ENCODE data around the gene TRPM2. TPM values are rescaled to one million over a fixed set of nuclear protein-coding genes. Genes with fewer than 3 reads are reported as not detected.
A peak's percentile ranks its signal among the peaks of the same experiment; 100 is the strongest.

TRPM2 gene
- 0.76 and 0.89 TPM in 2 replicates for total RNA-seq (2014; rRNA removed; shearing (Covaris generic))

- no peak for DNase-seq (ENCODE audit: low spot score)
Observed at GRCh38 chr21:44353191-44353970, at the start of gene TRPM2. Gene TRPM2, plus strand, starts transcription at chr21:44353621. Its CDS starts 80 bp downstream, at chr21:44353701.

GRCh38 chr21:44304011-44304616, 49.3 kb upstream of the TRPM2 start:
- DNase-seq (ENCODE audit: low spot score) = no peak

- DNase-seq (ENCODE audit: low spot score) = peak; percentile 47
Observed at GRCh38 chr21:44304877-44305293, 48.5 kb upstream of the TRPM2 start.

DNA sequence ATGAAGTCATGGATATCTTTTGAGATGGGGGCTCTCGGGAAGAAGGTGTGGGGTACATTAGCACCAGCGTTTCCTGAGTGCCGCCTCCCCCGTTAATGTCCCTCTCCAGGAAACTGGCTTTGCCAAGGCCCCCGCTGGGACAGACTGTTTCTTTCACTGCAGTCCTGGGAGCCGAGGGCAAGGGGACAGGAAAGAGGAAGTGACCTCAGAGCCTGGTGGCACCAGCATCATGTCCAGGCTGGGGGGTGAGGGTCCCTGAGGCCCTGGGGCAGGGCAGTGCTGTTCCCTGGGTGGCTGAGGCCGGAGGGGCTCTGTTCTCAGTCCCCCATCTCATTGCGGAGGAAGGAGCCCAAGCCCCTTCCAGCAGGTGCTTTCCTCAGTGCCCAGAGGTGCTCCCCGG, 47.7 kb upstream of the TRPM2 start:
- no peak for DNase-seq (ENCODE audit: low spot score)

DNA sequence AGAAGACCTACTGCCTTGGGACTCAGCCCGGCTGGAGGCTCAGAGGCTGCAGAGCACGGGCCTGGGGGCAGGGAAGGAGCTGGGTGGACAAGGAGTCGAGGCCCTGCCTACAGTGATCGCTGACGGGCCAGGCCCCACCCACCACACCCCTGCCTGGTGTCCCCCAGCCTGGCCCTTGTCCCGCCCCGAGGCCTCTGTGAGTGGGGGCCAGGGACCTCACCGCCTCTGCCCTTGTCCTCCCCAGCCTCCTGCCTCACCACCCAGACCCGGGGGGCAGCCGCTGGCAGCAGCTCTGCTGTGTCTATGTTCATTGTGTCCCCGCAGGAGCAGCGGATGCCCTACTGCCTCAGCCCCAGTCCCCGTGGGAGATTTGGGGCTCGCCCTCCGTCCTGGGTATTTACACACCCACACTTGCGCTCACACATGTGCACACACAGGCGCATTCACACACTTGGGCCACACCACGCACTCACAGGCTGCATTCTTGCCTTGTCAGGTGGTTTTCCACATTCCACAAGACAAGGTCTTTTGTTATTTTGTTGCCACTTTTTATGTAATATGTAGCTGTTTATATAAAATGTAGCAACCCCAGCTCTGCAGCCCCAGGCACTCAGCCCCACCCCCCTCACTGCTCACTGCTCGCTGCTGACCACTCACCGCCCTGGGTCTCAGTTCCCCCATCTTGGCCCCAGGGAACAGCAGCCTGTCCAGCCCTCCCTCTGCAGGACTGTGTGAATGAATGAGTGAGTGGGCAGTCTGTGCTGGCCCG, 46.3 kb upstream of the TRPM2 start:
- no peak for DNase-seq (ENCODE audit: low spot score)

DNA sequence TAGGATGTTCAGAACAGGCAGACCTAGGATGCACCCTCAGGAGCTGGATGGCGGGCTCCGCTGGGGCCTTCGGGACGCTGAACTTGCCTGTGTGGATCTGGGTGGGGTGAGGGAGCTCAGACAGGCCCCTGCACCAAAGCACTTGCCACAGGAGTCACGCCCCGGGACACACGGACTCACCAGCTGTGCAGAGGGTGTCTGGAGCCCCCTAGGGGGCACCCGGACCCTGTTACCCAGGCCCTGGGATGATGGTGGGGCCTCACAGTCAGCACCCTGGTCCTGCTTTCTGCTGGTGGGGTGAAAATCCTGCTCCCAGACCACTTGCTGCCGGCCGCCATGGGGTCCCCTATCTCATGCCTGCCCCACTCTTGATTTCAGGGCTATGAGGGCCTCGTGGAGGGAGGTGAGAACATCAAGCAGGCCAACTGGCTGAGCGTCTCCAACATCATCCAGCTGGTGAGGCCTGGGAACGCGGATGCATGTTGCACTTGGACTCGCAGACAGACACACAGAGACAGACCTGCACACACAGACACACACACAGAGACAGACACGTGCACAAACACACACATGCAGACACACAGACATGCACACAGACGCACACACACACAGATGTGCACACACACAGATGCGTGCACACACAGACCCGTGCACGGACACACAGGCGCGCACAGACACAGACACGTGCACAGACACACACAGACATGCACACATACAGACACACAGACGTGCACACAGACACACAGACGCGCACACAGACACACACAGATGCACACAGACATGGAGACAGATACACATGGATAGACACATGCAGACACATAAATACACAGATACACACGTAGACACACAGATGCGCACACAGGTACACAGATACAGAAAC, 42.6 kb upstream of the TRPM2 start:
- no peak for DNase-seq (ENCODE audit: low spot score)

GRCh38 chr21:44312089-44312488, 41.3 kb upstream of the TRPM2 start:
- DNase-seq (ENCODE audit: low spot score) = no peak

DNA sequence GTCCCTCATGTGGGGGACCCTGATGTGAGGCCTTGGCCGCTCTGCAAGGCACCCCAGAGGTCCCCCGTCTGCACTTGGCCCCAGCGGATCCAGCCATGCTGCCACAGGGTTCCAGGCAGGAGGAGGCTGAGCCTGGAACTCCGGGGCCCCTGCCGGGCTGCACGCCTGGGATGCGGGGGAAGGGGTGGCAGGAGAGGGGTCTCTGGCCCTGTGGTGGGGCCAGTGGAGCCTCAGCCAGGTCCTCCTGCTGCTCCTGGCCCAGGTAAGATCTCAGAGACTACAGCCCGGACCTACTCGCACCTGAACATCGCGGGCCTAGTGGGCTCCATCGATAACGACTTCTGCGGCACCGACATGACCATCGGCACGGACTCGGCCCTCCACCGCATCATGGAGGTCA, 40.7 kb upstream of the TRPM2 start:
- no peak for DNase-seq (ENCODE audit: low spot score)

- DNase-seq (ENCODE audit: low spot score) = no peak
Observed at GRCh38 chr21:44313451-44313850, 40.0 kb upstream of the TRPM2 start.

DNA sequence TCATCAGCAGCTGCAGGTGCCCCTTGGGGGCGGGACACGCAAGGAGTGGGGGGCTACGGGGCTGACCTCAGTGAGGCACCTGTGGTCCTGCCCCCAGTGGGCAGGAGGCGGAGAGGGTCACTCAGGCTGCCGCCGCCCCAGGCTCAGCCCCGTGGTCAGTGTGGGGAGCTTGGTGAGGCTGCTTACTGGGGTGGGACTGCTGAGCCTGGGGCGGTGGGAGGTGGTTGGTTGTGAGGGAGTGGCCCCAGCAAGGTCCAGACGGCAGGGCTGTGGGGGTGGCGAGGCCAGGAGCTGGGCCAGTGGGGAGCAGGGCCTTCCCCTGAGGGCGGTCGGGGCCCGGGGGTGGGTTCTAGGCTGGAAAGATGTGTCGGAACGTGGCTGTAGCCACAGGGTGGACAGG, 39.3 kb upstream of the TRPM2 start:
- DNase-seq (ENCODE audit: low spot score) = no peak

DNA sequence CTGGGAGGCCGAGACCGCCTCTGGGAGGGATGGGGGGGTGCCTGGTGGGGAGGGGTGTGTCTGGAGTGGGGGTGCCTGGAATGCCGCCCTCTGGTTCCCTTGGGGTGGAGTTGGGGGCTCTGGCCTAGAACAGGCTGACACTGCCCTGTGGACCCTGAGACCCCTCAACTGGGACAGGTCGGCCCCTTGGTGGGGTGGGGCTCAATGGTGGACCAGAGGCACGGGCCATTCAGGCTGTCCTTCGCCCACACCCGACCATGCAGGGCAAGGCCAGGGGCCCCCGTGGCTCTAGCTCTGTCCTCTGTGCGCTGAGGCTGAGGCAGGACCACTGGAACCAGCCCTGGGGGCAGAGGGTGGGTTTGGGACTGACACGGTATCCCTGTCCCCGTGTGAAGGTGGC, 38.9 kb upstream of the TRPM2 start:
- DNase-seq (ENCODE audit: low spot score) = no peak

- DNase-seq (ENCODE audit: low spot score) = no peak
Observed at GRCh38 chr21:44315691-44316203, 37.7 kb upstream of the TRPM2 start.

GRCh38 chr21:44316277-44316900, 37.0 kb upstream of the TRPM2 start:
- DNase-seq (ENCODE audit: low spot score) = no peak

- no peak for DNase-seq (ENCODE audit: low spot score)
Observed at GRCh38 chr21:44317241-44317782, 36.1 kb upstream of the TRPM2 start.

- no peak for DNase-seq (ENCODE audit: low spot score)
Observed at GRCh38 chr21:44317871-44318270, 35.5 kb upstream of the TRPM2 start.

- no peak for DNase-seq (ENCODE audit: low spot score)
Observed at GRCh38 chr21:44318489-44319285, 34.7 kb upstream of the TRPM2 start.

DNA sequence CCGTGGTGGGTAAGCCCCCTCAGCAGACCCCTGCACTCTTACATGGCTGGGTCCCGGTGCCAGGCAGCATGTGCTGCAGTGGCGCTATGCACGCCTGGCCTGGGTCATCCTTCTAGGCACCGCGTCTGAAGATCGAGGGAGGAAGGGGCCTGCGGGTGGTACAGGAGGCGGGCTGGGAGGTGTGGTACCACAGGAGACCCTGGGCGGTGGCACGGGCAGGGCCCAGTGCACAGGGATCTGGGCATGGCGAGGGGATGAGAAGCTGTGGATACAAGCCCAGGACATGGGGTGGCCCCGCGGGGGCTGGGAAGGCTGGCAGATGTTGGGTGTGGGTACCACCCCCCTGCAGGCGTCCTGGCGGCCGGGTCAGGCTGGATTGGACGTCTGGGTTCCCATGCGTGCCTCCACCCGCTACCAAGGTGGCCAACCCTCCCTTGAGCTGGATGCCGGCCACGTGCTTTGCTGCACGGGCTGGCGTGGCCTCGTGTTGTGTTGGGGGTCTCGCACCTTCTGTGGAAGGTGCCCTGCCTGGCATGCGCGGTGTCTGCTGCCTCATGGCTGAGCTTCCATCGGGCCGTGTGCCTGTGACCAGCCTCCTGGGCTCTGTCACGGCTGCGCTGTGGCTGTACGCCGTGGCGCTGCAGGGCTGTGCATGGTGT, 33.9 kb upstream of the TRPM2 start:
- no peak for DNase-seq (ENCODE audit: low spot score)

DNA sequence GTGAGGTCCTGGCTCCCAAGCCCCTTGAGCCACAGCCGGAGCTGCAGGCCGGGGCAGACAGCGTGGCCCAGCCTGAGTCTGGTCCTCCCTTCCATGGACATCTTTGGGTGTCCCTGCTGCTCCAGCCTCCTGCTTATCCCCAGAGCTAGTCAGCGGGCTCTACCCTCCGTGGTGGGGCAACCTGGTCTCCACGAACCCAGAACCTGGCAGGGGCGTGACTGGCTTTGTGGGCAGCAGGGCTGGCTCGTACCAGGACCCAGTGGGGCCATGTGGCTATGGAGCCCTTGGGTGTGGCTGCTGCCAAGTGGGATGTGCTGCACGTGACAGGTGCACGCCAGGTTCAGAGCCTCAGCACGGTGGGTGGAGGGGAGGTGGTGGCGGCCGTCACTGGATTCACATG, 32.6 kb upstream of the TRPM2 start:
- no peak for DNase-seq (ENCODE audit: low spot score)

GRCh38 chr21:44321846-44322450, 31.5 kb upstream of the TRPM2 start:
- no peak for DNase-seq (ENCODE audit: low spot score)
